H7 (cell line): ENCODE results near the gene REC114. TPM values are rescaled to one million over a fixed set of nuclear protein-coding genes. Genes with fewer than 3 reads are reported as not detected.
"Not testable (repeated sequence)": the region's sequence is repeated elsewhere in the genome, so short reads cannot be mapped to it uniquely, and the experiment has no call there.

Experiments
- DNase-seq: peaks from one replicate; pipeline ENCODE4 v3.0.0; 2012
- H3K27me3 ChIP-seq: 2 replicates; pipeline ENCODE4 v1.6.0; 2011; ENCODE audit warnings: mild to moderate bottlenecking, low read length; ENCODE audit not compliant: control insufficient read depth, insufficient read depth
- H3K36me3 ChIP-seq: replicated peaks from 2 replicates; pipeline ENCODE4 v1.5.1; 2011; ENCODE audit warnings: low read length; ENCODE audit not compliant: control insufficient read depth, insufficient read depth
- H3K4me3 ChIP-seq: 2 replicates; pipeline ENCODE4 v1.5.1; 2011; ENCODE audit warnings: low read depth, mild to moderate bottlenecking, control low read depth, low read length, moderate library complexity; ENCODE audit not compliant: insufficient read depth
- total RNA-seq: library from RNA; depleted of rRNA; stranded (reverse); fragments of >200 nt; shearing (Covaris generic); gene quantifications from 2 replicates; pipeline ENCODE4 v1.2.3, GENCODE V29; 2014

Gene REC114
- total RNA-seq, 1 experiment from 2014 or later: not detected

- DNase-seq: no peak
- H3K27me3 ChIP-seq: no peaks in the 10 kb centered on the region
- no peak overlapping the region for H3K4me3 ChIP-seq
- no peaks in the 10 kb centered on the region for H3K36me3 ChIP-seq
Measured at GRCh38 chr15:73480050-73480449, 37.1 kb downstream of the REC114 start.

GRCh38 chr15:73482166-73482565 lies 39.2 kb downstream of the REC114 start:
- DNase-seq: no peak
- Histone ChIP-seq H3K27me3 (no peaks in the 10 kb centered on the region), H3K4me3 (no peak overlapping the region), H3K36me3 (no peaks in the 10 kb centered on the region)

GRCh38 chr15:73483053-73483452 lies 40.1 kb downstream of the REC114 start:
- no peaks in the 10 kb centered on the region for H3K27me3 ChIP-seq

GRCh38 chr15:73485372-73485771 lies 42.4 kb downstream of the REC114 start:
- Histone ChIP-seq H3K27me3 (no peaks in the 10 kb centered on the region), H3K4me3 (no peak overlapping the region), H3K36me3 (no peaks in the 10 kb centered on the region)
- DNase-seq: no peak

More at GRCh38 chr15:73483053-73483452, 40.1 kb downstream of the REC114 start:
- Histone ChIP-seq H3K4me3 (no peak overlapping the region), H3K36me3 (no peaks in the 10 kb centered on the region)
- DNase-seq: no peak

- not testable (repeated sequence) for H3K36me3 ChIP-seq, H3K27me3 ChIP-seq, H3K4me3 ChIP-seq
Measured at GRCh38 chr15:73485885-73486284, 42.9 kb downstream of the REC114 start.

GRCh38 chr15:73488698-73489097 lies 45.7 kb downstream of the REC114 start:
- H3K4me3 ChIP-seq: no peak overlapping the region
- DNase-seq: no peak
- no peaks in the 10 kb centered on the region for H3K36me3 ChIP-seq
- H3K27me3 ChIP-seq: no peaks in the 10 kb centered on the region

More at GRCh38 chr15:73485885-73486284, 42.9 kb downstream of the REC114 start:
- DNase-seq: not testable (repeated sequence)

GRCh38 chr15:73493922-73494321 lies 51.0 kb downstream of the REC114 start:
- Histone ChIP-seq H3K27me3 (no peaks in the 10 kb centered on the region), H3K36me3 (no peaks in the 10 kb centered on the region), H3K4me3 (no peak overlapping the region)
- DNase-seq: no peak

GRCh38 chr15:73495181-73495580 lies 52.2 kb downstream of the REC114 start:
- Histone ChIP-seq H3K36me3 (no peaks in the 10 kb centered on the region), H3K27me3 (no peaks in the 10 kb centered on the region), H3K4me3 (no peak overlapping the region)
- DNase-seq: no peak

GRCh38 chr15:73500696-73501095 lies 57.7 kb downstream of the REC114 start:
- Histone ChIP-seq H3K27me3 (no peaks in the 10 kb centered on the region), H3K4me3 (no peak overlapping the region), H3K36me3 (no peaks in the 10 kb centered on the region)
- no peak for DNase-seq

GRCh38 chr15:73504885-73505284 lies 61.9 kb downstream of the REC114 start:
- DNase-seq: no peak
- Histone ChIP-seq H3K36me3 (no peaks in the 10 kb centered on the region), H3K4me3 (no peak overlapping the region), H3K27me3 (no peaks in the 10 kb centered on the region)

- Histone ChIP-seq H3K36me3 (no peaks in the 10 kb centered on the region), H3K4me3 (no peak overlapping the region), H3K27me3 (no peaks in the 10 kb centered on the region)
- no peak for DNase-seq
Measured at GRCh38 chr15:73515527-73515926, 72.6 kb downstream of the REC114 start.

GRCh38 chr15:73517566-73517965 lies 74.6 kb downstream of the REC114 start:
- Histone ChIP-seq H3K27me3 (no peaks in the 10 kb centered on the region), H3K4me3 (no peak overlapping the region), H3K36me3 (no peaks in the 10 kb centered on the region)
- DNase-seq: peak; percentile 7

GRCh38 chr15:73518180-73518862 lies 75.4 kb downstream of the REC114 start:
- peak; percentile 64 for DNase-seq
- no peak overlapping the region for H3K4me3 ChIP-seq
- no peaks in the 10 kb centered on the region for H3K27me3 ChIP-seq

GRCh38 chr15:73518876-73519733 lies 76.1 kb downstream of the REC114 start:
- Histone ChIP-seq H3K4me3 (no peak overlapping the region), H3K36me3 (no peaks in the 10 kb centered on the region), H3K27me3 (no peaks in the 10 kb centered on the region)
- no peak for DNase-seq

More at GRCh38 chr15:73518180-73518862, 75.4 kb downstream of the REC114 start:
- no peaks in the 10 kb centered on the region for H3K36me3 ChIP-seq

GRCh38 chr15:73522011-73522410 lies 79.0 kb downstream of the REC114 start:
- Histone ChIP-seq H3K4me3 (no peak overlapping the region), H3K27me3 (no peaks in the 10 kb centered on the region), H3K36me3 (no peaks in the 10 kb centered on the region)
- DNase-seq: no peak
